Measurements from ENCODE around the gene TMEM141. TPM values are rescaled to one million over a fixed set of nuclear protein-coding genes. Genes with fewer than 3 reads are reported as not detected.
"Not testable (repeated sequence)": the region's sequence is repeated elsewhere in the genome, so short reads cannot be mapped to it uniquely, and the experiment has no call there.

Gene TMEM141
- total RNA-seq, 1 donor from 2014 or later: 28.7 TPM

DNA sequence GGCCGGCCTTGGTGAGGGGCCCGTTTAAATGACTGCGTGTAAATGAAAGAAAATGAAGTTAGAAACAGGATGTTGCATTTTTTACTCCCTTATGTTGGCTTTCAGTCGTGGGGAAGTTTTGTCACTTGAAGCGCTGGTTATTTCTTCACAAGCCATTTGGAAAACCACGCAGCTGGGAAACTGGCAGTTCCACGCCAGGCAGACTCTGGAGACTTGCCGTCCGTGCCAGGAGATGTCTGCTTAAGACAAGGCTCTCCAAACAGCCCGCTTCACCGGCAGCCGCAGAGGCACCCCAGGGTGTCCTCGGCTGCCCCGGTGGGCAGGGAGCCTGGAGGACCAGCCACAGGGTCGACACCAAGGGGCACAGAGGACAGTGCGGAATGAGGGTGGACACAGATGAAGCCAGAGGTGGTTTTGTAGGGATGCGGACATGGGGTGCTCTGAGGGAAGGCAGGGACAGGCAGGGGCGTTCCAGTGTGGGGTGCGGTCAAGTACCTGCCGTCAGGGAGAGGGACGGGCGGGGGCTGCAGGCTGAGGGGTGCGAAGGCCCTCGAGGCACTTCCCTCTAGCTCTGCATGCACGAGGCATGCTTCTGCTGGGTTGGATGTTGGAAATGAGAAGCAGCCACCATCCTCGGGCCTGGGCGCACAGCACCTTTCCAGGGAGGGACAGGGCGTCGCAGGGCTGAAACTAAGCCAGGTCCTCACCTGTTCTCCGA is 40.0 kb downstream of the TMEM141 start:
- Histone ChIP-seq H3K9ac (ENCODE audit: low read depth in 1 of 3, low read length in 3 of 3) (no peak overlapping the region), H3K36me3 (ENCODE audit: control insufficient read depth in 3 of 3, insufficient read depth in 3 of 3, low read length in 3 of 3) (peaks cover 43 to 57% (median 54%) of the 10 kb centered on the region in 3 donors), H3K27me3 (ENCODE audit: control insufficient read depth in 3 of 3, insufficient read depth in 3 of 3, low read length in 3 of 3) (no peaks in the 10 kb centered on the region), H3K27ac (ENCODE audit: low read depth, low read length) (no peak overlapping the region), H3K4me1 (ENCODE audit: control insufficient read depth in 3 of 3, insufficient read depth in 3 of 3, low read length in 3 of 3) (peaks cover 0 to 9% (median 0%) of the 10 kb centered on the region in 3 donors), H3K4me3 (ENCODE audit: low read length in 3 of 3) (no peak overlapping the region), H3K9me3 (ENCODE audit: control insufficient read depth in 3 of 3, low read length in 3 of 3) (no peaks in the 10 kb centered on the region)

DNA sequence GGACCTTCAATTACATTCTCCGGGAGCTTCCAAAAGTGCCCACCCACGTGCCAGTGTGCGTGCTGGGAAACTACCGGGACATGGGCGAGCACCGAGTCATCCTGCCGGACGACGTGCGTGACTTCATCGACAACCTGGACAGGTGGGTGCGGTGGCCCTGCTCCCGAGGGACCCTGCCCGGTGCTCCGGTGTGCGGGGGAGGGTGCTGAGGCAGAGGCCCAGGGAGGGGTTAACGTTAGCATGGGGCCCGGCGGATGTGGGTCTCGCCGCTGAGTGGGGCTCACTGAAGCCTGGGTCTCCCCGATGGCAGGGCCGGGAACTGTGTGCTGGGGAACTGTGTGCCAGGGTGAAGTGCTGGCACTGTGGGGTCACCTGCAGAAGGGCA is 40.6 kb downstream of the TMEM141 start:
- no peak overlapping the region for H3K27ac ChIP-seq (ENCODE audit: low read depth, low read length)
- no peaks in the 10 kb centered on the region for H3K27me3 ChIP-seq (ENCODE audit: control insufficient read depth in 3 of 3, insufficient read depth in 3 of 3, low read length in 3 of 3)
- no peak overlapping the region for H3K9ac ChIP-seq (ENCODE audit: low read depth in 1 of 3, low read length in 3 of 3)
- H3K4me1 ChIP-seq (ENCODE audit: control insufficient read depth in 3 of 3, insufficient read depth in 3 of 3, low read length in 3 of 3): peaks cover 0 to 9% (median 0%) of the 10 kb centered on the region in 3 donors
- no peak overlapping the region for H3K4me3 ChIP-seq (ENCODE audit: low read length in 3 of 3)
- H3K9me3 ChIP-seq (ENCODE audit: control insufficient read depth in 3 of 3, low read length in 3 of 3): no peaks in the 10 kb centered on the region
- peaks cover 43 to 57% (median 55%) of the 10 kb centered on the region in 3 donors for H3K36me3 ChIP-seq (ENCODE audit: control insufficient read depth in 3 of 3, insufficient read depth in 3 of 3, low read length in 3 of 3)

DNA sequence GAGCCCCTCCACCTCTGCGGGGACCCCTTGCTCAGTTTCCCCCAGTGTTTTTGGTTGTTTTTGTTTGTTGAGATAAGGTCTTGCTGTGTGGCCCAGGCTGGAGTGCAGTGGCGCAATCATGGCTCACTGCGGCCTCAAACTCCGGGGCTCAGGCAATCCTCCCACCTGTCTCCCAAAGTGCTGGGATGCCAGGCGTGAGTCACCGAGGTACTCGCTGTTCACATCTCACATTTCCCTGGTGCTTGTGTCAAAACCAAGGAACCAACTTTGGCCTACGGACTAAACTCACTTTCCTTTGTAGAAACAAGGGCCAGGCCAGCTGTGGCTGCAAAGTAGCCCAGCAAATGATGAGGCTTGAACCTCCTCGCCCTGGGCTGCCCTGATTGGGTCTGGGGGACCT is 41.4 kb downstream of the TMEM141 start:
- Histone ChIP-seq H3K4me3 (ENCODE audit: low read length in 3 of 3) (no peak overlapping the region), H3K9ac (ENCODE audit: low read depth in 1 of 3, low read length in 3 of 3) (no peak overlapping the region), H3K4me1 (ENCODE audit: control insufficient read depth in 3 of 3, insufficient read depth in 3 of 3, low read length in 3 of 3) (peaks cover 0 to 9% (median 0%) of the 10 kb centered on the region in 3 donors), H3K36me3 (ENCODE audit: control insufficient read depth in 3 of 3, insufficient read depth in 3 of 3, low read length in 3 of 3) (peaks cover 42 to 56% (median 53%) of the 10 kb centered on the region in 3 donors), H3K27ac (ENCODE audit: low read depth, low read length) (no peak overlapping the region), H3K27me3 (ENCODE audit: control insufficient read depth in 3 of 3, insufficient read depth in 3 of 3, low read length in 3 of 3) (no peaks in the 10 kb centered on the region), H3K9me3 (ENCODE audit: control insufficient read depth in 3 of 3, low read length in 3 of 3) (no peaks in the 10 kb centered on the region)

DNA sequence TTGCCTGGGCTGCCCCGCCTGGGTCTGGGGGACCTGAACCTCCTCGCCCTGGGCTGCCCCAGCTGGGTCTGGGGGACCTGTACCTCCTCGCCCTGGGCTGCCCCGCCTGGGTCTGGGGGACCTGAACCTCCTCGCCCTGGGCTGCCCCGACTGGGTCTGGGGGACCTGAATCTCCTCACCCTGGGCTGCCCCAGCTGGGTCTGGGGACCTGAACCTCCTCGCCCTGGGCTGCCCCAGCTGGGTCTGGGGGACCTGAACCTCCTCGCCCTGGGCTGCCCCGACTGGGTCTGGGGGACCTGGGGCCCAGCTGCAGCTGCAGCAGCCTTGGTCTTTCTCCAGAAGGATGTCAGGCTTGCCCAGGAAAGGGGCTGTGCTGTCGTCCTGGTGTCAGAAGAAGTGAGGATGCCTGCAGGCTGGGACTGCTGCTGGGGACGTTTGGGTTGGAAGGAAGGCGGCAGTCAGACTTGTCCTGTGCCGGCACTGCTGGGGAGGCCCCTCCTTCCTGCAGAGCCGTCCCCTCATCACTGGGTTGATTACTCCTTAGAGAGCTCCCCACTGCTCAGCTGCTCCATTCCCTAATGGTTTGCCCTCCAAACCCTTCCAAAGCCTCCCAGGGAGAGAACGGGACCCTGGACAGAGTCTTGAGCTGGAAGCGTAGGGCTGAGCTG is 42.4 kb downstream of the TMEM141 start:
- not testable (repeated sequence) for H3K27ac ChIP-seq (ENCODE audit: low read depth, low read length); H3K4me1 ChIP-seq (ENCODE audit: control insufficient read depth in 3 of 3, insufficient read depth in 3 of 3, low read length in 3 of 3); H3K9ac ChIP-seq (ENCODE audit: low read depth in 1 of 3, low read length in 3 of 3); H3K9me3 ChIP-seq (ENCODE audit: control insufficient read depth in 3 of 3, low read length in 3 of 3); H3K27me3 ChIP-seq (ENCODE audit: control insufficient read depth in 3 of 3, insufficient read depth in 3 of 3, low read length in 3 of 3); H3K4me3 ChIP-seq (ENCODE audit: low read length in 3 of 3)
- peaks cover 39 to 57% (median 51%) of the 10 kb centered on the region in 3 donors for H3K36me3 ChIP-seq (ENCODE audit: control insufficient read depth in 3 of 3, insufficient read depth in 3 of 3, low read length in 3 of 3)

- peaks cover 29 to 50% (median 45%) of the 10 kb centered on the region in 3 donors for H3K36me3 ChIP-seq (ENCODE audit: control insufficient read depth in 3 of 3, insufficient read depth in 3 of 3, low read length in 3 of 3)
- H3K4me1 ChIP-seq (ENCODE audit: control insufficient read depth in 3 of 3, insufficient read depth in 3 of 3, low read length in 3 of 3): peaks cover 0 to 11% (median 0%) of the 10 kb centered on the region in 3 donors
- H3K27ac ChIP-seq (ENCODE audit: low read depth, low read length): no peak overlapping the region
- H3K4me3 ChIP-seq (ENCODE audit: low read length in 3 of 3): no peak overlapping the region
- H3K27me3 ChIP-seq (ENCODE audit: control insufficient read depth in 3 of 3, insufficient read depth in 3 of 3, low read length in 3 of 3): no peaks in the 10 kb centered on the region
- no peaks in the 10 kb centered on the region for H3K9me3 ChIP-seq (ENCODE audit: control insufficient read depth in 3 of 3, low read length in 3 of 3)
- no peak overlapping the region for H3K9ac ChIP-seq (ENCODE audit: low read depth in 1 of 3, low read length in 3 of 3)
Observed at GRCh38 chr9:136835162-136835931, 44.2 kb downstream of the TMEM141 start.

DNA sequence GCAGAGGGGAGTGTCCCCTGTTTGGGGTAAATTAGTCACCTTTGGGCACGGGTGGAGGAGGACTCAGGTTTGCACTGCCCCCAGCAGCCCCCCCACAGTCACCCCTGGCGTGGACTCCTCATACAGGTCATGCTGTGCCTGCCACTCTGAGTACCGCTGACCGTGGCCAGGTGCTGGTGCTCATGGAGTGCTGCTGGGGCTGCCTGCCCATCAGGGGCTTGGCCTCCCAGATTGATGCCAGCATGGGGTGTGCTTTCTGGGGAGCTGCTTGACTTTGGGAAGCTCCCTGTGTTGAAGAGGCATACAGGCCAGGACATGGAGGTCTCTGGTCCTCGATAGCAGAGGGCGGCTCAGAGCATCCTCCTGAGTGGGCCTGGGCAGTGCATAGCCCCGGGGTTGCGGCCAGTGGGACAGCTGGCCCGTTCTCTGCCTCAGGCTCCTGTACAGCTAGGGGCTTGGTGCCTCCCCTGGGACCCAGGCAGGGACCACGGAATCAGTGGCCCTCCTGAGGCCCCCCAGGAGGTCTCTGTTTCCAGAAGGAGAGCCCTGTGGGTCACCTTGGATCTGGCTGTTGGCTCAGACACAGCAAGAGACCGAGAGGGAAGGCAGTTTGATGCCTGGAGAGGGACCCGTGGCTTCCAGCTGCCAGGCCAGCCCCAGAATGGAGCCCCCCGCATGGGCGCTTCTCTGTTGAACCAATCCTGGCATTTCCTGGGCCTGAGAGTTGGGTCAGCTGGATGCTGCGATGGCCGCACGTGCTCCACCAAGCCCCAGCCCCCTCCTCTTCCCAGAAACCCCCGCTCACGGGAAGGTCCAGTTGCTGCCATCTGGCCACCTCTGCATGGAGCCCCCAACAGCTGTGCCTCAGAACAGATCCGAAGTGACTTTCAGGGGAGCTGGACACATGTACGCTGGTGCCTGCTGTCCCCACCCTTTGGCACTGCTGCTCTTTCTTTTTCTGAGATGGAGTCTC is 45.1 kb downstream of the TMEM141 start:
- H3K27ac ChIP-seq (ENCODE audit: low read depth, low read length): no peak overlapping the region
- no peaks in the 10 kb centered on the region for H3K9me3 ChIP-seq (ENCODE audit: control insufficient read depth in 3 of 3, low read length in 3 of 3)
- H3K27me3 ChIP-seq (ENCODE audit: control insufficient read depth in 3 of 3, insufficient read depth in 3 of 3, low read length in 3 of 3): no peaks in the 10 kb centered on the region
- peaks cover 23 to 42% (median 39%) of the 10 kb centered on the region in 3 donors for H3K36me3 ChIP-seq (ENCODE audit: control insufficient read depth in 3 of 3, insufficient read depth in 3 of 3, low read length in 3 of 3)
- H3K4me1 ChIP-seq (ENCODE audit: control insufficient read depth in 3 of 3, insufficient read depth in 3 of 3, low read length in 3 of 3): peaks cover 7 to 11% (median 8%) of the 10 kb centered on the region in 3 donors
- H3K9ac ChIP-seq (ENCODE audit: low read depth in 1 of 3, low read length in 3 of 3): no peak overlapping the region
- H3K4me3 ChIP-seq (ENCODE audit: low read length in 3 of 3): no peak overlapping the region

GRCh38 chr9:136837146-136837855 is 46.2 kb downstream of the TMEM141 start:
- H3K9ac ChIP-seq (ENCODE audit: low read depth in 1 of 3, low read length in 3 of 3): no peak overlapping the region
- no peaks in the 10 kb centered on the region for H3K9me3 ChIP-seq (ENCODE audit: control insufficient read depth in 3 of 3, low read length in 3 of 3)
- H3K27me3 ChIP-seq (ENCODE audit: control insufficient read depth in 3 of 3, insufficient read depth in 3 of 3, low read length in 3 of 3): no peaks in the 10 kb centered on the region
- no peak overlapping the region for H3K4me3 ChIP-seq (ENCODE audit: low read length in 3 of 3)
- H3K36me3 ChIP-seq (ENCODE audit: control insufficient read depth in 3 of 3, insufficient read depth in 3 of 3, low read length in 3 of 3): peaks cover 13 to 33% (median 31%) of the 10 kb centered on the region in 3 donors
- H3K27ac ChIP-seq (ENCODE audit: low read depth, low read length): no peak overlapping the region
- H3K4me1 ChIP-seq (ENCODE audit: control insufficient read depth in 3 of 3, insufficient read depth in 3 of 3, low read length in 3 of 3): peaks cover 18 to 19% (median 18%) of the 10 kb centered on the region in 3 donors

- Histone ChIP-seq H3K4me1 (ENCODE audit: control insufficient read depth in 3 of 3, insufficient read depth in 3 of 3, low read length in 3 of 3) (peaks cover 13 to 22% (median 21%) of the 10 kb centered on the region in 3 donors), H3K36me3 (ENCODE audit: control insufficient read depth in 3 of 3, insufficient read depth in 3 of 3, low read length in 3 of 3) (peaks cover 7 to 29% (median 26%) of the 10 kb centered on the region in 3 donors)
- not testable (repeated sequence) for H3K27me3 ChIP-seq (ENCODE audit: control insufficient read depth in 3 of 3, insufficient read depth in 3 of 3, low read length in 3 of 3); H3K4me3 ChIP-seq (ENCODE audit: low read length in 3 of 3); H3K9me3 ChIP-seq (ENCODE audit: control insufficient read depth in 3 of 3, low read length in 3 of 3); H3K27ac ChIP-seq (ENCODE audit: low read depth, low read length); H3K9ac ChIP-seq (ENCODE audit: low read depth in 1 of 3, low read length in 3 of 3)
Observed at GRCh38 chr9:136837856-136838277, 46.7 kb downstream of the TMEM141 start.
